Activated CD8-positive, alpha-beta T cell treated with anti-CD3 and anti-CD28 coated beads for 36 hours (primary cell): Measurements from ENCODE around the gene NFE2L2. TPM values are rescaled to one million over a fixed set of nuclear protein-coding genes. Genes with fewer than 3 reads are reported as not detected.
"Not testable (repeated sequence)": the region's sequence is repeated elsewhere in the genome, so short reads cannot be mapped to it uniquely, and the experiment has no call there.

Experiments used
- ATAC-seq: fragments of 200-7000 bp; cut with Tn5 transposase; one replicate; pipeline ENCODE4 v1.10.0; 2021; ENCODE audit warnings: mild to moderate bottlenecking, moderate library complexity
- CTCF ChIA-PET: fragments of 350-600 bp; sonication (Branson Sonifier 250); formaldehyde crosslinking; loops from one replicate; lab custom pipeline; 2021; ENCODE audit warnings: antibody characterized with exemption; lab: Charles Lee
- POLR2A ChIA-PET: fragments of 350-600 bp; sonication (Branson Sonifier 250); formaldehyde crosslinking; loops from one replicate; lab custom pipeline; 2021; ENCODE audit warnings: antibody characterized with exemption; lab: Charles Lee
- DNase-seq: peaks from one replicate; pipeline ENCODE4 v3.0.0-alpha.2; 2020
- H3K27ac Mint-ChIP-seq: one replicate; pipeline ENCODE4 v1.8.0; 2021; ENCODE audit warnings: mild to moderate bottlenecking, mixed read lengths
- H3K27me3 Mint-ChIP-seq: one replicate; pipeline ENCODE4 v1.8.0; 2021; ENCODE audit warnings: mixed read lengths
- H3K36me3 Mint-ChIP-seq: one replicate; pipeline ENCODE4 v1.8.0; 2021; ENCODE audit warnings: low read depth, mixed read lengths
- H3K4me1 Mint-ChIP-seq: one replicate; pipeline ENCODE4 v1.8.0; 2021; ENCODE audit warnings: low read depth, mixed read lengths
- H3K4me3 Mint-ChIP-seq: one replicate; pipeline ENCODE4 v1.8.0; 2021; ENCODE audit warnings: mild to moderate bottlenecking, moderate library complexity, mixed read lengths
- H3K9me3 Mint-ChIP-seq: one replicate; pipeline ENCODE4 v1.8.0; 2021; ENCODE audit warnings: mixed read lengths
- intact Hi-C: fragments of 100-400 bp; cut with micrococcal nuclease; formaldehyde crosslinking; loops from one replicate; pipeline ENCODE4 v1.10.0; 2022
- total RNA-seq, 2 experiments: library from RNA; stranded (reverse); gene quantifications; one replicate each; pipeline ENCODE4 v1.2.3, GENCODE V29; 2021
- TF ChIP-seq, protein P1 (sequence below): fragments of 200-600 bp; IDR thresholded peaks from one replicate; pipeline ENCODE4 v1.8.0; 2022; ENCODE audit warnings: antibody characterized with exemption, mild to moderate bottlenecking

Gene NFE2L2
- total RNA-seq, 2 experiments from 2014 or later, result 57.3 to 57.6 TPM

GRCh38 chr2:177249038-177249437 lies 15.5 kb downstream of the NFE2L2 start:
- POLR2A ChIA-PET, result interaction anchor here (0.8 to 7.4 kb wide), 3 partner anchors 8 to 16 kb away, joined by 3 to 103 read pairs (median 3); partner anchors contain the start of gene NFE2L2
- ATAC-seq, result no peak
- peaks cover 53% of the 10 kb centered on the region for H3K36me3 Mint-ChIP-seq
- TF ChIP-seq, protein P1, sequence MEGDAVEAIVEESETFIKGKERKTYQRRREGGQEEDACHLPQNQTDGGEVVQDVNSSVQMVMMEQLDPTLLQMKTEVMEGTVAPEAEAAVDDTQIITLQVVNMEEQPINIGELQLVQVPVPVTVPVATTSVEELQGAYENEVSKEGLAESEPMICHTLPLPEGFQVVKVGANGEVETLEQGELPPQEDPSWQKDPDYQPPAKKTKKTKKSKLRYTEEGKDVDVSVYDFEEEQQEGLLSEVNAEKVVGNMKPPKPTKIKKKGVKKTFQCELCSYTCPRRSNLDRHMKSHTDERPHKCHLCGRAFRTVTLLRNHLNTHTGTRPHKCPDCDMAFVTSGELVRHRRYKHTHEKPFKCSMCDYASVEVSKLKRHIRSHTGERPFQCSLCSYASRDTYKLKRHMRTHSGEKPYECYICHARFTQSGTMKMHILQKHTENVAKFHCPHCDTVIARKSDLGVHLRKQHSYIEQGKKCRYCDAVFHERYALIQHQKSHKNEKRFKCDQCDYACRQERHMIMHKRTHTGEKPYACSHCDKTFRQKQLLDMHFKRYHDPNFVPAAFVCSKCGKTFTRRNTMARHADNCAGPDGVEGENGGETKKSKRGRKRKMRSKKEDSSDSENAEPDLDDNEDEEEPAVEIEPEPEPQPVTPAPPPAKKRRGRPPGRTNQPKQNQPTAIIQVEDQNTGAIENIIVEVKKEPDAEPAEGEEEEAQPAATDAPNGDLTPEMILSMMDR, result no peak
- H3K27me3 Mint-ChIP-seq, result no peaks in the 10 kb centered on the region
- no peaks in the 10 kb centered on the region for H3K9me3 Mint-ChIP-seq
- no peak overlapping the region for H3K4me3 Mint-ChIP-seq
- no peak for DNase-seq
- peak overlapping the region; percentile 60 for H3K27ac Mint-ChIP-seq
- intact Hi-C loops, result no loop called here
- CTCF ChIA-PET, result interaction anchor here (1.0 kb wide), 1 partner anchor 16 kb away, joined by 4 read pairs; no protein-coding TSS in a partner anchor
- H3K4me1 Mint-ChIP-seq, result peaks cover 79% of the 10 kb centered on the region

DNA sequence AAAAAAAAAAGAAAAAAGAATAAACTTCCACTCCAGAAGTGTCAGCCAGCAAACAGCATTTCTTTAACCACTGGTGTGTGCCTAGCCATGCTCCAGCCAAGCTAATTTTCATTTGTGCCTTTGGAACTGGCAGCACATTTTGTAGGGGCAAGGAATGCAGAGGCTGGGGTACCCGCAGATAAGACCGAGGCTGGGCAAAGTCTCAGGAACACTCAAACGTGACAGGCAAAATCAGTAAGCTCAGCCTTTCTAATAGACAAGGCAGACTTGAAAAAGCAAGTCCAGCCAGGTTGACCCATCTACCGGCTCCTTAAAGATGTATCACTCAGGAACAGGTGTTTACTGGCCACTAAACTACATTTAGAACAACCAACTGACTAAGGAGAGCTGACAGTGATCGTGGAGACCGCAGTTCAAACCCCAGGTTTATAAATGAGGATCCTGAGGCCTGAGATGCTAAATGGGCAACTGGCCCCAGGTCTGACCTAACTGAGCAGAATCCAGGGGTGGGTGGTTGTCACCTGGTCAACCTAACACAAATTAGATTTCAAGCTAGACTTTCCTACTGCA lies 16.7 kb downstream of the NFE2L2 start:
- ChIA-PET CTCF (interaction anchor here (0.6 to 1.7 kb wide), 5 partner anchors 8 to 476 kb away, joined by 3 to 4 read pairs (median 3); no protein-coding TSS in a partner anchor), POLR2A (interaction anchor here (0.7 to 1.2 kb wide), 3 partner anchors 15 to 85 kb away, joined by 3 to 6 read pairs (median 4); partner anchors contain the start of gene NFE2L2)
- no peaks in the 10 kb centered on the region for H3K9me3 Mint-ChIP-seq
- peaks cover 75% of the 10 kb centered on the region for H3K4me1 Mint-ChIP-seq
- no peak for ATAC-seq
- H3K4me3 Mint-ChIP-seq, result no peak overlapping the region
- peak overlapping the region; percentile 64 for H3K27ac Mint-ChIP-seq
- no peaks in the 10 kb centered on the region for H3K27me3 Mint-ChIP-seq
- intact Hi-C loops, result no loop called here
- TF ChIP-seq, protein P1, result no peak
- peaks cover 49% of the 10 kb centered on the region for H3K36me3 Mint-ChIP-seq
- no peak for DNase-seq

DNA sequence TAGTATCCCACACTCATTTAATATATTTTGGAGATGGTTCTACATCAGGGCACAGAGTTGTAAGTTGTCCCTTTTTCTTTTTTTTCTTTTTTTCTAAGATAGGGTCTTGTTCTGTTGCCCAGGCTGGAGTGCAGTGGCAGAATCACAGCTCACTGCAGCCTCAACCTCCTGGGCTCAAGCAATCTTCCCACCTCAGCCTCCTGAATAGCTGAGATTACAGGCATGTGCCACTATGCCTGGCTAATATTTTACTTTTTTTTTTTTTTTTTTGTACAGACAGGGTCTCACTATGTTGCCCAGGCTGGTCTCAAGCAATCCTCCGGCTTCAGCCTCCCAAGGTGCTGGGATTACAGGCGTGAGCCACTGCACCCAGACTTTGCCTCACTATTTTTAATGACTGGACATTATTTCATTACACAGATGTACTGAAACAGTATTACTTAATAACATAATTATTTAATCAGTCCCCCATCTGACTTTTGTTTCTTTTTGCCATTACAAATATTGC lies 17.9 kb downstream of the NFE2L2 start:
- peaks cover 43% of the 10 kb centered on the region for H3K36me3 Mint-ChIP-seq
- DNase-seq, intact Hi-C loops, H3K27me3 Mint-ChIP-seq, H3K4me3 Mint-ChIP-seq, ATAC-seq, CTCF ChIA-PET, H3K9me3 Mint-ChIP-seq: not testable (repeated sequence)
- peak overlapping the region; percentile 84 for H3K27ac Mint-ChIP-seq
- POLR2A ChIA-PET, result interaction anchor here (2.5 kb wide), 1 partner anchor 18 kb away, joined by 18 read pairs; the partner anchor contains the start of gene NFE2L2
- H3K4me1 Mint-ChIP-seq, result peaks cover 77% of the 10 kb centered on the region

DNA sequence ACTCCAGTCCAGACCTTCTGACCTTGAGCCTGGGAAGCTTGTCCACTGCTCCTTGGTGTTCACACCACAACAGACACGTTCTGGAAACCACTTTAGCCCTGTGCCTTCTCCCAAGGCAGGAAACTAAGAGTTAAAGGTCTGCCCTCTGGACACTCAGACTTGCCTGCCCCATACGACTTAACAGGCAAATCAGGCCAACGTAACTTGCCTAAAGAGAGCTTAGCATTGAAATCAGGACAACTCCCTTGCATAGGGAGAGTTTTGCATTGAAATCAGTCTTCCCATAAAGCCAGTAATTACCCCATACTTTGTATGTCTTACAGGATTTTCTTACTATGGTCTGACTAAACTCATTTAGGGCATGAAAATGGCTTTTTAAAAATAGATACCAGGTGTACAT lies 18.5 kb downstream of the NFE2L2 start:
- Mint-ChIP-seq H3K4me1 (peaks cover 77% of the 10 kb centered on the region), H3K9me3 (no peaks in the 10 kb centered on the region), H3K27me3 (no peaks in the 10 kb centered on the region), H3K27ac (peak overlapping the region; percentile 84), H3K36me3 (peaks cover 40% of the 10 kb centered on the region), H3K4me3 (no peak overlapping the region)
- no peak for DNase-seq
- CTCF ChIA-PET, result interaction anchor here (0.9 kb wide), 1 partner anchor 81 kb away, joined by 3 read pairs; no protein-coding TSS in a partner anchor
- POLR2A ChIA-PET, result interaction anchor here (0.6 to 2.5 kb wide), 2 partner anchors 18 to 29 kb away, joined by 3 to 18 read pairs; partner anchors contain the start of gene NFE2L2
- intact Hi-C loops, result no loop called here
- TF ChIP-seq, protein P1, result no peak
- ATAC-seq, result no peak

DNA sequence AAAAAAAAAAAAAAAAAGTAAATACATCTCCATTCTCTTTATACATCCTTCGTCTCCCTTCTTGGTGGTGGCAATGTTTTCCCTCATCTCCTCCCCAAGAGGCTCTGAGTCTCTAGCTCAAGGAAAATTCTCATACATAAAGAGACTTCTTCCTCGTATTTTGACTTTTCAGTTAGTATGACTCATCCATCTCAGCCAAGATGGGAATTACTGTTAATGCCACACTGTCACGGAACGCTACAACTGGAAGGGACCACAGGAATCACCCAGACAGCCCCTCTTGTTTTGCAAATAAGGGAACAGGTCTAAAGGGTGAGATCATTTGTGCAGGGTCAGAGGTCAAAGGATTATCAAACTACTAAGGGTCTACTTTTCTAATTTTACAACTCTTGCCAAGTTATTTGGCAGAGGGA lies 19.5 kb downstream of the NFE2L2 start:
- TF ChIP-seq, protein P1, result no peak
- DNase-seq (no peak), ATAC-seq (no peak)
- no peaks in the 10 kb centered on the region for H3K9me3 Mint-ChIP-seq
- peaks cover 77% of the 10 kb centered on the region for H3K4me1 Mint-ChIP-seq
- peaks cover 36% of the 10 kb centered on the region for H3K36me3 Mint-ChIP-seq
- H3K27me3 Mint-ChIP-seq, result no peaks in the 10 kb centered on the region
- CTCF ChIA-PET, result interaction anchor here (0.9 kb wide), 1 partner anchor 80 kb away, joined by 3 read pairs; no protein-coding TSS in a partner anchor
- no peak overlapping the region for H3K4me3 Mint-ChIP-seq
- intact Hi-C loops, result no loop called here
- POLR2A ChIA-PET, result interaction anchor here (0.6 to 2.5 kb wide), 3 partner anchors 19 to 28 kb away, joined by 3 to 18 read pairs (median 4); partner anchors contain the start of gene NFE2L2
- H3K27ac Mint-ChIP-seq, result peak overlapping the region; percentile 84
